Sigmoid colon (tissue), 7 donors: ENCODE data around the gene FAM110D. TPM values are rescaled to one million over a fixed set of nuclear protein-coding genes. Genes with fewer than 3 reads are reported as not detected.

ENCODE experiments used
- DNase-seq: peaks from one replicate; pipeline ENCODE4 v3.0.0-alpha.2; 2019
- H3K27ac ChIP-seq, 4 donors: fragments of 200-600 bp; sonication (generic); one replicate each; pipeline ENCODE4 v1.5.1; 2016 to 2019; ENCODE audit warnings: mild to moderate bottlenecking in 1 of 4
- H3K27me3 ChIP-seq, 3 donors: fragments of 200-600 bp; sonication (generic); one replicate each; pipeline ENCODE4 v1.5.1; 2019; ENCODE audit warnings: mild to moderate bottlenecking in 1 of 3
- H3K36me3 ChIP-seq, 4 donors: fragments of 200-600 bp; sonication (generic); one replicate each; pipeline ENCODE4 v1.5.1; 2016 to 2019
- H3K4me1 ChIP-seq, 4 donors: fragments of 200-600 bp; sonication (generic); one replicate each; pipeline ENCODE4 v1.5.1; 2017 to 2019
- H3K4me3 ChIP-seq, 4 donors: fragments of 200-600 bp; sonication (generic); one replicate each; pipeline ENCODE4 v1.5.1; 2017 to 2019; ENCODE audit warnings: mild to moderate bottlenecking in 2 of 4, moderate library complexity in 1 of 4
- H3K9me3 ChIP-seq, 4 donors: fragments of 200-600 bp in 3 of 4; sonication (generic) in 3 of 4; one replicate each; pipeline versions ENCODE4 v1.5.1 to v1.6.1; 2013 to 2019
- CTCF ChIP-seq, 4 experiments: fragments of 450-650 bp in 3 of 4; fragments of 200-600 bp in 1 of 4; IDR thresholded peaks; one replicate each; pipeline ENCODE4 v1.5.1; 2016 to 2019; ENCODE audit warnings: antibody characterized with exemption in 4 of 4, mild to moderate bottlenecking in 3 of 4, moderate library complexity in 2 of 4
- EP300 ChIP-seq, 4 donors: sonication (generic); formaldehyde crosslinking; IDR thresholded peaks; one replicate each; pipeline ENCODE4 v1.6.1; 2017; ENCODE audit warnings: antibody characterized with exemption in 4 of 4
- POLR2A ChIP-seq, 2 donors: fragments of 450-650 bp; IDR thresholded peaks; one replicate each; pipeline ENCODE4 v1.6.1; 2016; ENCODE audit warnings: antibody characterized with exemption in 2 of 2, mild to moderate bottlenecking in 2 of 2, moderate library complexity in 2 of 2
- POLR2AphosphoS5 ChIP-seq, 4 donors: sonication (generic); formaldehyde crosslinking; IDR thresholded peaks; one replicate each; pipeline ENCODE4 v1.6.1; 2017; ENCODE audit warnings: antibody characterized with exemption in 4 of 4
- WGBS, 2 donors: extraction: QIAGEN DNeasy Blood & Tissue Kit; methylation state at CpG; one replicate each; pipeline ENCODE4 v1.1.7; 2013; 5-methylcytosine and 5-hydroxymethylcytosine counted together
- intact Hi-C: fragments of 100-400 bp; cut with DNase I; formaldehyde crosslinking; loops from one replicate; pipeline ENCODE4 v1.15.1; 2023
- polyA plus RNA-seq, 3 donors: library from polyadenylated mRNA; stranded (reverse); fragments of 200-250 nt; gene quantifications; one replicate each; pipeline ENCODE4 v1.2.3, GENCODE V29; 2013
- total RNA-seq, 4 donors: library from RNA; depleted of rRNA; stranded (reverse); fragments of >200 nt; gene quantifications; one replicate each; pipeline ENCODE4 v1.1.0, GENCODE V29; 2016
- donor health status: healthy with polysubstance abuse.
- donor health status: Bipolar disorder and iron deficiency.
- donor health status: healthy.

Gene FAM110D
- total and polyA plus RNA-seq, 7 donors: 0.60 to 4.2 (median 1.1) TPM; not detected in 1

- H3K27ac ChIP-seq: no peak overlapping the region
- H3K4me1 ChIP-seq: peaks cover 0 to 5% (median 0%) of the 10 kb centered on the region in 4 donors
- TF ChIP-seq POLR2AphosphoS5 (IDR thresholded peaks at IDR 0.05) (no peak), EP300 (IDR thresholded peaks at IDR 0.05) (no peak), CTCF (IDR thresholded peaks at IDR 0.05) (no peak), POLR2A (IDR thresholded peaks at IDR 0.05) (no peak)
- DNase-seq: no peak
- H3K9me3 ChIP-seq: no peaks in the 10 kb centered on the region
- no peaks in the 10 kb centered on the region for H3K36me3 ChIP-seq
- 77 to 84% methylated on average over 9 of the region's 9 CpGs for WGBS, 2 donors
- H3K4me3 ChIP-seq: no peak overlapping the region
- peaks cover 0 to 6% (median 0%) of the 10 kb centered on the region in 3 donors for H3K27me3 ChIP-seq
- intact Hi-C loops: no loop called here
Measured at GRCh38 chr1:26203642-26204318, 44.9 kb downstream of the FAM110D start.

DNA sequence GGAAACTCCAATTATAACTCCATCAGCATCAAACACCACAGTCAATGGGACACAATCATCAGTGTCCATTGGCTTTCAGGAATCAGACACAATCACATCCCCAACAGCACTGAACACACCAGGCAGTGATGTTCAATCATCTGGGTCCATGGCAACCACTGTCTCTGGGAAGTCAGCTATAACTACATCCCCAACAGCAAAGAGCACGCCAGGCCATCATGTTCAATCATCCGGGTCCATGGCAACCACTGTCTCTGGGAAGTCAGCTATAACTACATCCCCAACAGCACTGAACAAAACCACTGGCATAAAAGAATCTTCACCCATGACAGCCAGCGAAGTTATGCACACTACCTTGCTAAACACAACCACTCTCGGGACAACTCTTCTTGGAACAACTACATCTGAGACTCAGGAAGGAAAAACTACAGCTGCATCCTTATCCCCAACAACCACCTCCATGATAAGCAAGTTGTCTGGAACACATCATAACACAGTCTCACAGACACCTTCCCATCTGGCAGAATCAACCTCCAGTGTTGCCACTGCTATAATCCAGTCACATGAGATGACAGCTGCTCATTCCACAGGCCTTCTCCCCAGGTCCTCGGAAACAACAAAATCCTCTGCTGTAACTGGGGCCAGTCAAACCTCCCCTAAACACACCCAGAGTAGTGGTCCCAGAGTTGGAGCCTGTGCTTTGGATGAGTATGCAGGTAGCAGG lies 51.4 kb downstream of the FAM110D start:
- no peak for DNase-seq
- Histone ChIP-seq H3K27ac (no peak overlapping the region), H3K27me3 (no peaks in the 10 kb centered on the region), H3K36me3 (no peaks in the 10 kb centered on the region), H3K9me3 (no peaks in the 10 kb centered on the region), H3K4me3 (no peak overlapping the region), H3K4me1 (no peaks in the 10 kb centered on the region)
- intact Hi-C loops: no loop called here
- 88 to 90% methylated on average over 5 of the region's 5 CpGs for WGBS, 2 donors
- TF ChIP-seq EP300 (IDR thresholded peaks at IDR 0.05) (no peak), POLR2AphosphoS5 (IDR thresholded peaks at IDR 0.05) (no peak), CTCF (IDR thresholded peaks at IDR 0.05) (no peak), POLR2A (IDR thresholded peaks at IDR 0.05) (no peak)

- H3K27me3 ChIP-seq: no peaks in the 10 kb centered on the region
- no peak for DNase-seq
- H3K27ac ChIP-seq: no peak overlapping the region
- no peaks in the 10 kb centered on the region for H3K9me3 ChIP-seq
- no peaks in the 10 kb centered on the region for H3K4me1 ChIP-seq
- 90 to 93% methylated on average over 5 of the region's 5 CpGs for WGBS, 2 donors
- intact Hi-C loops: no loop called here
- no peaks in the 10 kb centered on the region for H3K36me3 ChIP-seq
- TF ChIP-seq POLR2A (IDR thresholded peaks at IDR 0.05) (no peak), CTCF (IDR thresholded peaks at IDR 0.05) (no peak), EP300 (IDR thresholded peaks at IDR 0.05) (no peak)
- H3K4me3 ChIP-seq: no peak overlapping the region
Measured at GRCh38 chr1:26212726-26213125, 53.8 kb downstream of the FAM110D start.

- no peak overlapping the region for H3K4me3 ChIP-seq
- intact Hi-C loops: no loop called here
- TF ChIP-seq CTCF (IDR thresholded peaks at IDR 0.05) (no peak), POLR2A (IDR thresholded peaks at IDR 0.05) (no peak), POLR2AphosphoS5 (IDR thresholded peaks at IDR 0.05) (no peak), EP300 (IDR thresholded peaks at IDR 0.05) (no peak)
- H3K9me3 ChIP-seq: no peaks in the 10 kb centered on the region
- H3K27me3 ChIP-seq: no peaks in the 10 kb centered on the region
- 90 to 92% methylated on average over 6 of the region's 6 CpGs for WGBS, 2 donors
- no peak for DNase-seq
- H3K4me1 ChIP-seq: no peaks in the 10 kb centered on the region
- no peak overlapping the region for H3K27ac ChIP-seq
- no peaks in the 10 kb centered on the region for H3K36me3 ChIP-seq
Measured at GRCh38 chr1:26213335-26213905, 54.5 kb downstream of the FAM110D start.

Other genes starting within 250 kb of the FAM110D start
- 10 to 100 TPM in 2 of 4 donors, 1 to 10 TPM in 2; 6.7 to 12.2 (median 9.8) TPM for gene PAFAH2, start 161.0 kb upstream of the FAM110D start, total RNA-seq
- 10 to 100 TPM; 19.2 to 36.1 (median 19.3) TPM for gene PAFAH2, start 161.0 kb upstream of the FAM110D start, polyA plus RNA-seq
- gene EXTL1, start 137.3 kb upstream of the FAM110D start, total RNA-seq: 1 to 10 TPM in 3 of 4 donors, under 1 TPM in 1; 0.99 to 1.5 (median 1.1) TPM
- under 1 TPM in 2 of 3 donors, not detected in 1; under 0.01 to 0.39 TPM for gene EXTL1, start 137.3 kb upstream of the FAM110D start, polyA plus RNA-seq
- gene SLC30A2, start 113.0 kb upstream of the FAM110D start, total RNA-seq: under 1 TPM in 1 of 4 donors, not detected in 3; 0.16 TPM
- gene SLC30A2, start 113.0 kb upstream of the FAM110D start, polyA plus RNA-seq: under 1 TPM in 2 of 3 donors, not detected in 1; 0.07 to 0.92 TPM
- 1 to 10 TPM in 1 of 4 donors, under 1 TPM in 1, not detected in 2; 0.81 to 2.1 TPM for gene TRIM63, start 91.4 kb upstream of the FAM110D start, total RNA-seq
- 1 to 10 TPM in 1 of 3 donors, under 1 TPM in 2; 0.35 to 1.8 (median 0.46) TPM for gene TRIM63, start 91.4 kb upstream of the FAM110D start, polyA plus RNA-seq
- gene PDIK1L, start 47.3 kb upstream of the FAM110D start, total RNA-seq: 10 to 100 TPM in 1 of 4 donors, 1 to 10 TPM in 3; 4.2 to 15.7 (median 6.6) TPM
- 1 to 10 TPM; 4.6 to 5.4 (median 5.0) TPM for gene PDIK1L, start 47.3 kb upstream of the FAM110D start, polyA plus RNA-seq
- gene C1orf232, start 9.9 kb downstream of the FAM110D start, total RNA-seq: not detected
- gene C1orf232, start 9.9 kb downstream of the FAM110D start, polyA plus RNA-seq: not detected
- 10 to 100 TPM; 16.3 to 37.2 (median 32.1) TPM for gene ZNF593, start 10.8 kb downstream of the FAM110D start, total RNA-seq
- gene ZNF593, start 10.8 kb downstream of the FAM110D start, polyA plus RNA-seq: 100 to 1,000 TPM in 1 of 3 donors, 10 to 100 TPM in 2; 38.4 to 114 (median 61.3) TPM
- not detected for gene ZNF593OS, start 12.8 kb downstream of the FAM110D start, total RNA-seq
- gene ZNF593OS, start 12.8 kb downstream of the FAM110D start, polyA plus RNA-seq: under 1 TPM in 1 of 3 donors, not detected in 2; 0.13 TPM
- gene CNKSR1, start 18.4 kb downstream of the FAM110D start, total RNA-seq: 1 to 10 TPM in 2 of 4 donors, under 1 TPM in 1, not detected in 1; 0.82 to 4.7 (median 1.8) TPM
- gene CNKSR1, start 18.4 kb downstream of the FAM110D start, polyA plus RNA-seq: 10 to 100 TPM; 13.8 to 29.0 (median 16.0) TPM
- gene CATSPER4, start 31.5 kb downstream of the FAM110D start, total RNA-seq: not detected
- under 1 TPM in 1 of 3 donors, not detected in 2; 0.04 TPM for gene CATSPER4, start 31.5 kb downstream of the FAM110D start, polyA plus RNA-seq
- gene CEP85, start 75.1 kb downstream of the FAM110D start, total RNA-seq: 1 to 10 TPM; 1.9 to 5.4 (median 3.3) TPM
- gene CEP85, start 75.1 kb downstream of the FAM110D start, polyA plus RNA-seq: 10 to 100 TPM in 1 of 3 donors, 1 to 10 TPM in 2; 2.4 to 12.9 (median 9.7) TPM
- 10 to 100 TPM; 32.9 to 41.5 (median 37.6) TPM for gene SH3BGRL3, start 121.0 kb downstream of the FAM110D start, total RNA-seq
- 100 to 1,000 TPM; 303 to 575 (median 543) TPM for gene SH3BGRL3, start 121.0 kb downstream of the FAM110D start, polyA plus RNA-seq
- 10 to 100 TPM in 3 of 4 donors, 1 to 10 TPM in 1; 9.8 to 17.7 (median 13.1) TPM for gene UBXN11, start 147.6 kb downstream of the FAM110D start, total RNA-seq
- gene UBXN11, start 147.6 kb downstream of the FAM110D start, polyA plus RNA-seq: 10 to 100 TPM in 1 of 3 donors, 1 to 10 TPM in 2; 3.0 to 22.7 (median 4.2) TPM
- 1 to 10 TPM in 2 of 4 donors, not detected in 2; 1.6 to 5.7 TPM for gene CD52, start 158.9 kb downstream of the FAM110D start, total RNA-seq
- gene CD52, start 158.9 kb downstream of the FAM110D start, polyA plus RNA-seq: 100 to 1,000 TPM in 1 of 3 donors, 10 to 100 TPM in 2; 19.8 to 556 (median 41.4) TPM
- gene CRYBG2, start 195.1 kb downstream of the FAM110D start, total RNA-seq: 1 to 10 TPM in 1 of 4 donors, under 1 TPM in 1, not detected in 2; 0.55 to 1.8 TPM
- 10 to 100 TPM; 13.8 to 21.0 (median 19.9) TPM for gene CRYBG2, start 195.1 kb downstream of the FAM110D start, polyA plus RNA-seq
- gene ZNF683, start 213.7 kb downstream of the FAM110D start, total RNA-seq: not detected
- gene ZNF683, start 213.7 kb downstream of the FAM110D start, polyA plus RNA-seq: under 1 TPM in 1 of 3 donors, not detected in 2; 0.52 TPM